Fibroblast of lung (primary cell): ENCODE measurements around the gene RNF220. TPM values are rescaled to one million over a fixed set of nuclear protein-coding genes. Genes with fewer than 3 reads are reported as not detected.

Source experiments
- DNase-seq, 2 donors: peaks; one replicate each; pipeline versions ENCODE4 v3.0.0 to v3.0.0-alpha.2; 2010; ENCODE audit warnings: low read depth in 2 of 2
- H2AFZ ChIP-seq: 2 replicates; pipeline ENCODE4 v1.5.1; 2012; ENCODE audit warnings: low read length, control low read depth, inconsistent platforms
- H3K27ac ChIP-seq: 2 replicates; pipeline ENCODE4 v1.5.1; 2011; ENCODE audit warnings: low read length, control low read depth; ENCODE audit not compliant: insufficient read depth
- H3K27me3 ChIP-seq: 2 replicates; pipeline ENCODE4 v1.5.1; 2011; ENCODE audit warnings: mild to moderate bottlenecking, low read length; ENCODE audit not compliant: control insufficient read depth, insufficient read depth
- H3K36me3 ChIP-seq: 2 replicates; pipeline ENCODE4 v1.5.1; 2011; ENCODE audit warnings: low read length; ENCODE audit not compliant: control insufficient read depth, insufficient read depth
- H3K4me1 ChIP-seq: 2 replicates; pipeline ENCODE4 v1.5.1; 2011; ENCODE audit warnings: low read length; ENCODE audit not compliant: control insufficient read depth, insufficient read depth; ENCODE audit errors: extremely low read depth
- H3K4me2 ChIP-seq: 2 replicates; pipeline ENCODE4 v1.5.1; 2011; ENCODE audit warnings: low read length, control low read depth; ENCODE audit not compliant: insufficient read depth; ENCODE audit errors: extremely low read depth
- H3K4me3 ChIP-seq, 4 experiments: fragments of 200-600 bp in 1 of 4; sonication (generic) in 1 of 4; replicated peaks in 1 of 4; 2 replicates each; pipeline ENCODE4 v1.5.1; 2011 to 2016; ENCODE audit warnings: low read length in 4 of 4, low read depth in 3 of 4, mild to moderate bottlenecking in 3 of 4, control low read depth in 2 of 4, inconsistent platforms in 1 of 4, mixed read lengths in 1 of 4; ENCODE audit not compliant: insufficient read depth in 1 of 4; ENCODE audit errors: control extremely low read depth in 1 of 4
- H3K79me2 ChIP-seq: 2 replicates; pipeline ENCODE4 v1.5.1; 2012; ENCODE audit warnings: mild to moderate bottlenecking, low read length, inconsistent platforms; ENCODE audit not compliant: control insufficient read depth, insufficient read depth
- H3K9ac ChIP-seq: 2 replicates; pipeline ENCODE4 v1.5.1; 2011; ENCODE audit warnings: mild to moderate bottlenecking, low read length, control low read depth; ENCODE audit not compliant: insufficient read depth
- H3K9me3 ChIP-seq: 2 replicates; pipeline ENCODE4 v1.5.1; 2012; ENCODE audit warnings: low read depth, low read length; ENCODE audit not compliant: control insufficient read depth, insufficient read depth
- H4K20me1 ChIP-seq: 2 replicates; pipeline ENCODE4 v1.5.1; 2011; ENCODE audit warnings: low read length; ENCODE audit not compliant: control insufficient read depth, insufficient read depth; ENCODE audit errors: extremely low read depth
- CTCF ChIP-seq, 2 donors: IDR thresholded peaks in 1 of 2; conservative IDR thresholded peaks in 1 of 2; 1 replicate in 1 of 2; 2 replicates in 1 of 2; pipeline ENCODE4 v1.5.1; 2011 to 2012; ENCODE audit warnings: low read length in 2 of 2, control low read depth in 1 of 2, inconsistent platforms in 1 of 2, low read depth in 1 of 2, mild to moderate bottlenecking in 1 of 2
- EZH2 ChIP-seq: IDR thresholded peaks from 2 replicates; pipeline ENCODE4 v1.5.1; 2012; ENCODE audit warnings: low read length, control low read depth, mild to moderate bottlenecking; ENCODE audit errors: missing control alignments
- polyA plus RNA-seq, 2 donors: library from polyadenylated mRNA; depleted of rRNA in 1 of 2; stranded (reverse) in 1 of 2; unstranded in 1 of 2; fragments of >200 nt; gene quantifications; 2 replicates each; pipeline ENCODE4 v1.2.1, GENCODE V29; 2011 to 2012; ENCODE audit warnings: missing spikeins in 1 of 2
- total RNA-seq: library from RNA; depleted of rRNA; stranded (reverse); fragments of >200 nt; gene quantifications from 2 replicates; pipeline ENCODE4 v1.2.1, GENCODE V29; 2014

Gene RNF220
- total and polyA plus RNA-seq, 2 donors (not counting 1 experiment from before 2014, with no cell fraction given) = 42.3 to 52.0 TPM

- no peak overlapping the region for H3K27ac ChIP-seq
- H2AFZ ChIP-seq = no peak overlapping the region
- no peak overlapping the region for H3K4me3 ChIP-seq
- no peaks in the 10 kb centered on the region for H3K79me2 ChIP-seq
- H3K4me1 ChIP-seq = no peaks in the 10 kb centered on the region
- H3K9me3 ChIP-seq = no peaks in the 10 kb centered on the region
- no peak for DNase-seq
- H3K4me2 ChIP-seq = no peak overlapping the region
- no peaks in the 10 kb centered on the region for H3K36me3 ChIP-seq
- TF ChIP-seq CTCF (conservative IDR thresholded peaks at IDR 0.05 in 1 of 2, IDR thresholded peaks at IDR 0.05 in 1 of 2; ENCODE audit: low read depth in 1 of 2, low read length in 2 of 2) (no peak), EZH2 (no peak)
- no peak overlapping the region for H3K9ac ChIP-seq
- H3K27me3 ChIP-seq = no peaks in the 10 kb centered on the region
- H4K20me1 ChIP-seq = no peaks in the 10 kb centered on the region
Observed at GRCh38 chr1:44682883-44683265, 277.8 kb downstream of the RNF220 start.

GRCh38 chr1:44684525-44684924, 279.5 kb downstream of the RNF220 start:
- H2AFZ ChIP-seq = no peak overlapping the region
- H4K20me1 ChIP-seq = no peaks in the 10 kb centered on the region
- H3K27me3 ChIP-seq = no peaks in the 10 kb centered on the region
- no peak overlapping the region for H3K9ac ChIP-seq
- DNase-seq = no peak
- H3K36me3 ChIP-seq = no peaks in the 10 kb centered on the region
- no peak overlapping the region for H3K4me3 ChIP-seq
- no peak overlapping the region for H3K27ac ChIP-seq
- no peaks in the 10 kb centered on the region for H3K9me3 ChIP-seq
- H3K79me2 ChIP-seq = no peaks in the 10 kb centered on the region
- H3K4me1 ChIP-seq = no peaks in the 10 kb centered on the region
- TF ChIP-seq CTCF (conservative IDR thresholded peaks at IDR 0.05 in 1 of 2, IDR thresholded peaks at IDR 0.05 in 1 of 2; ENCODE audit: low read depth in 1 of 2, low read length in 2 of 2) (no peak), EZH2 (no peak)
- no peak overlapping the region for H3K4me2 ChIP-seq

GRCh38 chr1:44685218-44685617, 280.2 kb downstream of the RNF220 start:
- Histone ChIP-seq H2AFZ (no peak overlapping the region), H3K79me2 (no peaks in the 10 kb centered on the region), H3K27ac (no peak overlapping the region), H3K4me2 (no peak overlapping the region), H3K36me3 (no peaks in the 10 kb centered on the region), H3K4me1 (no peaks in the 10 kb centered on the region), H3K4me3 (no peak overlapping the region), H4K20me1 (no peaks in the 10 kb centered on the region), H3K9ac (no peak overlapping the region), H3K27me3 (no peaks in the 10 kb centered on the region), H3K9me3 (no peaks in the 10 kb centered on the region)
- DNase-seq = no peak
- TF ChIP-seq EZH2 (no peak), CTCF (conservative IDR thresholded peaks at IDR 0.05 in 1 of 2, IDR thresholded peaks at IDR 0.05 in 1 of 2; ENCODE audit: low read depth in 1 of 2, low read length in 2 of 2) (no peak)
